ENCODE results near the gene CDH4.

CDH4 gene

GRCh38 chr20:61636531-61637116 is 384.6 kb downstream of the CDH4 start:
- no peak for DNase-seq (ENCODE audit: extremely low read depth in 1 of 2, low read depth in 1 of 2)

- no peak for DNase-seq (ENCODE audit: extremely low read depth in 1 of 2, low read depth in 1 of 2)
Observed at GRCh38 chr20:61638802-61639585, 386.9 kb downstream of the CDH4 start.

DNA sequence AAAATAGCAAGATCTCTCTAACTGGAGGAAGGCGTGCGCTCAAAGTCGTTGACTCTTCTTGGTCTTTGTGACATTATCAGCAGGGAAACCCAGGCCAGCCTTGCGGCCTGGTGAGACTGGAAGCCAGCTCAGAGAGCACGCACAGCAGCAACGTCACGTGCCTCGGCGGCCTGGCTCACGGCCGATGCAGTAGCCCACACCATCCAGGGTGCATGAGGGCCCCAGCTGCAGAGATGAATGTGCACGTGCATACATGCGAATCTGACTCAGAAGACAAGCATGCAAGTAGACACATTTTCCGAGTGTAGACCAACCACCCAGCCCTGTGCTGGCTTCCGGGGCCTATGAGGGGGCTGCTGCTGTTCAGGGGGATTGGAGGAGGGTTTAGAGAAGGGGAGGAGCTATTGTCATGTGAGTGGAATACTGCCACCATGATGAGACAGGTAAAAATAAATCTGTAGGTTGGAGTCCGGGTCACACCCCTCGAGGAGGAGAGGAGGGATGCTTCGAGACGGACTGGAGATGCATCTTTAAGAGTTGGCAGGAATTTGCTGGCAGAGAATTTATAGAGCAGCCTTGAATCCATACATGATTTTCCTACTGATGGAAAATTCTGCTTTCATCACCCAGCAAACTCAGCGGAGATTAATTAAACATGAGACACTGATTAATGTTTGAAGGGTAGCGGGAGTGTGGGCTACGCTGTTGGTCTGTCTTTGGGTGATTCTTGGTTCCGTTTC is 388.2 kb downstream of the CDH4 start:
- no peak for DNase-seq (ENCODE audit: extremely low read depth in 1 of 2, low read depth in 1 of 2)

DNA sequence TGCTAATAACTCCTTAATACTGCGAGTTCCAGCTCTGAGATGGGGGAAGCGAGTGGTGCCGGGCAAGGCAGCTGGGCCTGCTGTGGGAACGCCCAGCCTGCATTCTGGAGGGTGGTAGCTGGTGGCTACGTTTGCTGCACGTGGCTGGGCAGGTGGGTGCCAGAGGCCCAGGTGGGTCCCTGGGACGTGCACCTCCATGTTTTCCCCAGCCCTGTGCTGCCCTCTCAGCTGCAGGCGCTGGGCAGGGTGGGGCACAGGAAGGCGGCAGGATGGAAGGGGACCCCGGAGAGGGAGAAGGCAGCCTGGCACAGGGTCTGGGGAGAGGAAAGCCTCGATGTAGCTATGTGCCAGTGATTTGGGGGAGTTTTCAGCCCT is 388.8 kb downstream of the CDH4 start:
- DNase-seq (ENCODE audit: extremely low read depth in 1 of 2, low read depth in 1 of 2) = no peak

GRCh38 chr20:61643656-61644377 is 391.8 kb downstream of the CDH4 start:
- no peak for DNase-seq (ENCODE audit: extremely low read depth in 1 of 2, low read depth in 1 of 2)

DNA sequence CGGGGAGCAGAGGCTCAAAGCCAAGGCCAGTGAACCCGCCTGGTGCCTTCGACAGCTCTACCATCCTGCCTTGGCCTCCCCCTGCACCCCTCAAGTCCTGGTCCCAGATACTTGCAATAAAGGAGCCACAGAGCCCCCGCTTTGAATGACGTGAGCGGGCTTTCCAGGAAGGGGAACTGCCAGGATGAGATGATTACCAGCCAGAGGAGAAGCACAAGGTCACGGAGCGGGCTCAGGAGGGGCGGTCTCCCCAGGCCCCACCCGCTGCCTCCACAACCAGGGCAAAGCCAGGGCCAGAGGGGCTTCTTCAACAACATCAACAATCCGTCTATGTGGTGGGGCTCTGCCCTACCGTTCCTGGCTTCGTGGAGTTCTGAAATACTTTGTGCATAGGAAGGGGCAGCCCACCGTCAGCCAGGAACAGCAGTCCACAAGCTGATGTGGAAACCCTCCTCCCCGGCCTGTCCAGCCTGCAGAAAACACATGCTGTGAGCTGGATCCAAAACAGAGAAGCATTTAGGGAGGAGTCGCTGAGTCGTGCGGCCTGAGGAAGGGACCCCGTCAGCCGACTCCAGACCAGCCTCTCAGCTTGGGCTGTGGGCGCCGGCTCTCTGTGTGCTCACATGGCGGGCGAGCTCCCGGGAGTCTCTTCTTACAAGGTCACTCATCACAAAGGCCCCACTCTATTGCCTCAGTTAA is 392.5 kb downstream of the CDH4 start:
- DNase-seq (ENCODE audit: extremely low read depth in 1 of 2, low read depth in 1 of 2) = no peak

GRCh38 chr20:61645732-61646131 is 393.7 kb downstream of the CDH4 start:
- no peak for DNase-seq (ENCODE audit: extremely low read depth in 1 of 2, low read depth in 1 of 2)

DNA sequence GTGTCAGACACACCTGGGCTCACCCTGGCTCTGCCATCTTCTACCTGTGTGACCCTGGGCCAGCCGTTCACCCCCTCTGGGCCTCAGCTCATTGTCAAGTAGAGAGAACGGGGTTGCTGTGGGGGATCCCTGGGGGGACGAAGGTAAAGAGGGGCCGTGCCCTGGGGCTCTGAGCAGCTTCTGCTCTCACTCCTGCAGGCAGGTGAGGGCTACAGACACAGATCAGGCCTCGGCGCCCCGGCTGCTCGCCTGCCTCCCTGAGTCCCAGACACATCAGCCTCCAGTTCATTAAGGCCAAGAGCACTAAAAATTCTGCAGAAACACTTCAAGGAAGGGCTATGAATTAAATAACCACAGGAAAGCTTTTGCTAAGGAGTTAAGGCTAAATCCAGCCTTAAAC is 394.4 kb downstream of the CDH4 start:
- DNase-seq (ENCODE audit: extremely low read depth in 1 of 2, low read depth in 1 of 2) = no peak

DNA sequence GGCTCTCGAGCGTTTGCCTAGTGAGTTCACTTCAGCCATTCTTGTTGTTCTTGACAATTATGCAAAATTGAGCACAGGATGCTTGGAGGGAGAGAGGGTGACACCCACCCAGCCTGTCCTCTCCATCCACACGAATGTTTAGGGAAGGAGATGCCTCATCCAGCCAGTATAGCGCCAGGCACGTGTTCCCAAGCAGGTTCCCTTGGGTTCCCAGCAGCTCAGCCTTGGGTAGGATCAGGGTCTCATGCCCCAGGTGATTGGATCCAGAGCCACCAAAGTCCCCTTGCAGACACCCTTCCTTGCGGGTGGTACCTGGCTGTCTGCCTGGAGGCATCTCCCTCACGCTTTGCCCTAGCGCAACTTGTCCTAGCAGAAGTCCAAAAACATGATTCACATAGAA is 394.9 kb downstream of the CDH4 start:
- no peak for DNase-seq (ENCODE audit: extremely low read depth in 1 of 2, low read depth in 1 of 2)

DNA sequence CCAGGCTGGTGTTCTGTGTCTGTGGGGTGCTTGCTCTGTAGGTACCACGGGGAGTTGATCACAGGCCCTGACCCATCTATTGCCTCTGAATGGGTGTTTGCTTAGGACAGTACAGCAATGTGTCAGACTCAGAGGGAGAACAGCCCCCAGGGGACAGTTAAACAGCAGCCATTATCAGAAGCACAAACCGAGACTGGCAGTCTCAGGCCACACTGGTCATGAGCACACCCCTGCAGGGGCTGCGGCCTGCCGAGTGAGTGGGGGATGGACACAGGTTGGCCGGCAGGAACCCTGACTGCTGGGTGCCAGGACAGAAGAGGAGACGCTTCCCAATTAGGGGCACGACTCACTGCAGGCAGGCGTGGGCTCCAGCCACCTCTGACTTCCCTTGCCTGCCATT is 395.6 kb downstream of the CDH4 start:
- DNase-seq (ENCODE audit: extremely low read depth in 1 of 2, low read depth in 1 of 2) = no peak

DNA sequence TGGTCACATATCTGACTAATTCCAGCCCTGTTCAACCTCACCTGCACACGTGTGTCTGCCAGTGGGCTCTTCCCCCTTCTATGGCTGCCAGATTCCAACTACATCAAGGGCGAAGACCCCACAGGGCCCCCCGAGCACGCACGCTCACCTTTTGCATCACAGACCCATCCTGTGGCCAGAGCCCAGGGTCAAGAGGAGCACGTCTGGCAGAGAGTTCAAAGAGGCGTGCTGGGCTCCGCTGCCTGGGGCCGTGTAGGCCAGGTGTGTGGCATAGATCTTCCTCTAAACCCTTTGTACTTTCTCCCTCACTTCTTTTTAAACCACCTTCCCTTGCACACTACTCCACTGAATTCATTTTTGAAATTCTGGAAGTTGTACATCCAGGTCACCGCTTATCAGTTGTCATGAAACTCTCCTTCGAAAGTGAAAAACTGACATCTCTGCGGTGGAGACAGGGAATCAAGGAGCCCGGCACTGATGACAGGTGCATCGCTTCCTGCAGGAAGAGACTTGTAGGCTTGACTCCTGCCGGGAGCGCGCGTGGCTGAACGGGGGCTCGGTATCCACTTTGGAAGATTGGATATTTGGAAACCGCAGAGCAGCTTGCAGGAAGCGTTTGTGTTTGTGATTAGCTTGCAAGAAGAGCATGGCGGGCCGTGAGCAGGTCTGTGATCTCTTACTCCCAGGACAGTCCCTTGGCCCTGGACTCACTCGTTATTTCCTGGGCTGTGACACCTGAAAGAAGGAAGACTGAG is 397.2 kb downstream of the CDH4 start:
- no peak for DNase-seq (ENCODE audit: extremely low read depth in 1 of 2, low read depth in 1 of 2)

DNA sequence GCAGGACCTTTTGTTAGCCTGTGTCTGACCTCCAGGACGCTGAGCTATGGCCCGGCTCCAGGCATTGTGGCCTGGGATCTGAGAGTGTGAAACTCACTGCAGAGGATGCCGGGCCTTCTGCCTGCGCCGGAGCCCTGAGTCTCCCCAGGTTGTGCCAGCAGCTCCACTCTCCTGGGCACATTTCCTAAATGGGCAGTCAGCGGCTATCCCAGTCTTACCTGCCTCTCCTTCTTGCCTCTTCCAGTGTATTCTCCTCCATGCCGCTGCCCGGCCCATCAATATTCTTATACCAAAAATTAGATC is 397.8 kb downstream of the CDH4 start:
- DNase-seq (ENCODE audit: extremely low read depth in 1 of 2, low read depth in 1 of 2) = no peak

DNA sequence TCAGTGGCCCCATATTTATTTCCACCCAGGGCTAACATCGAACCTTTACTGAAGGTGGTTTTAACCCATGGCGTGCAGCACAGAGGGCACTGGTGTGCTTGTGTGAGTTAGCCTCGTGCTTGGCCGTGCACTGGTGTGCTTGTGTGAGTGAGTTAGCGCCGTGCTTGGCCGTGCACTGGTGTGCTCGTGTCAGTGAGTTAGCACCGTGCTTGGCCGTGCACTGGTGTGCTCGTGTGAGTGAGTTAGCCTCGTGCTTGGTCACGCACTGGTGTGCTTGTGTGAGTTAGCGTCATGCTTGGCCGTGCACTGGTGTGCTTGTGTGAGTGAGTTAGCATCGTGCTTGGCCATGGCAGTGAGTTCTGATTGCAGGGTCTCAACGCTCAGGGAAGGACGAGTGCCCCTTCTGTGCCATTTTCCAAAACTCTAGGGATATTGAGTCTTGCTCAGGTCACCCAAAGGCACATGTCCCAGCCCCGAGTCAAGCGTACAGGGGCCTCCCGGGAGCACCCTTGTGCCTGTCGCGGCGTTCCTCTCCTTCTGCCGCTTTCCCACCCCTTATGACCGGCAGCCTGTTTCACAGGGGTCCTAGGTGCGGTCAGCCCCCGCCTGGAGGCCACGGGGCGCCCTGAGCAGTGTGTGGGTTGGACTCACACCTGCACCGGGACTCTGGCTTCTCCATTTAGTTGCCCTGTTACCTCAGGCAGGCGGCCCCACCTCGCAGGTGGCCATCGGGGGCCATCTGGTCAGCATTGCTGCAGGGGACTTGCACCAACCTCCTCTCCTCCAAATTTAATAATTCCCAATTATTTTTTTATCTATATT is 399.1 kb downstream of the CDH4 start:
- no peak for DNase-seq (ENCODE audit: extremely low read depth in 1 of 2, low read depth in 1 of 2)

GRCh38 chr20:61652146-61652545 is 400.1 kb downstream of the CDH4 start:
- no peak for DNase-seq (ENCODE audit: extremely low read depth in 1 of 2, low read depth in 1 of 2)

DNA sequence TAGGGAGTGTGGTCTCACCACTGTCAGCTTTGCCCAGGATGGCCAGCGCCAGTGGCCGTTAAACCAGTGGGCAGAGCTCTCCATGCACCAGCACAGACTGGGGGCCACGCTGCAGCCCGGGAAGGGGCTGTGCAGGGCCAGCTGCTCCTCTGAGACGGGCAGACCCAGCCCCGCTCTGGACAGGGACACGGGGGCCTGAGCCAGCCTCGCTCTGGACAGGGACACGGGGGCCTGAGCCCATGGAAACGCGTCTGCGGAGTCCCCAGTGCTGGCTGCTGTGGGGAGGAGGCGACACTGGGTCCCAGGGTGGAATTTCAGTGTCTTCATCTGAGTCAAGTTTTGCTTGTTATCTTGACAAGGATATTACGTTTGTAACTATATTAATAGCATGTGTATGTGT is 402.7 kb downstream of the CDH4 start:
- DNase-seq (ENCODE audit: extremely low read depth in 1 of 2, low read depth in 1 of 2) = no peak

DNA sequence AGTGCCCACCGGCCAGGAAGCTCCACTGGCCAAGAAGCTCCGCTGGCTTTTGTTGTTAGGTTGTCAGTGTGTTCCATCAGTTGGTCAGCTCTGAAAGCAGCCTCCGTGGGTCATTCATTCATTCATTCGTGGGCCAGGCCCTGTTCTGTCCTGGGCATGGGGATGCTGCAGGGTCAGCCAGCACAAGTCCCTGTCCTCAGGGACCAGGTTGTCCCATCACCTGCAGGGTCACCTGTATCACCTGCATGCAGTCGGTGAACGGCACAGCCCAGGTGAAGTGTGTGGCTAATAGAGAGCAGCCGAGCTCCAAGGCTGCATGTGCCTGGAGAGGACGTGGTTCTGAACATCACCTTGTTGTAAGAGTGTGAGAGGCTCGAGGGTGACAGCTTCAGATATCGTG is 403.5 kb downstream of the CDH4 start:
- no peak for DNase-seq (ENCODE audit: extremely low read depth in 1 of 2, low read depth in 1 of 2)

- DNase-seq (ENCODE audit: extremely low read depth in 1 of 2, low read depth in 1 of 2) = no peak
Observed at GRCh38 chr20:61656198-61656597, 404.1 kb downstream of the CDH4 start.

GRCh38 chr20:61657721-61658377 is 405.8 kb downstream of the CDH4 start:
- DNase-seq (ENCODE audit: extremely low read depth in 1 of 2, low read depth in 1 of 2) = no peak

- DNase-seq (ENCODE audit: extremely low read depth in 1 of 2, low read depth in 1 of 2) = no peak
Observed at GRCh38 chr20:61658563-61658962, 406.5 kb downstream of the CDH4 start.

Measured in activated CD8-positive, alpha-beta memory T cell treated with anti-CD3 and anti-CD28 coated beads for 1 hour (primary cell).